ENCODE data around the gene RHOB. TPM values are rescaled to one million over a fixed set of nuclear protein-coding genes. Genes with fewer than 3 reads are reported as not detected.
A peak's percentile ranks its signal among the peaks of the same experiment; 100 is the strongest.

RHOB gene
- polyA plus RNA-seq, 3 donors, result 43.3 to 602 (median 66.3) TPM

DNA sequence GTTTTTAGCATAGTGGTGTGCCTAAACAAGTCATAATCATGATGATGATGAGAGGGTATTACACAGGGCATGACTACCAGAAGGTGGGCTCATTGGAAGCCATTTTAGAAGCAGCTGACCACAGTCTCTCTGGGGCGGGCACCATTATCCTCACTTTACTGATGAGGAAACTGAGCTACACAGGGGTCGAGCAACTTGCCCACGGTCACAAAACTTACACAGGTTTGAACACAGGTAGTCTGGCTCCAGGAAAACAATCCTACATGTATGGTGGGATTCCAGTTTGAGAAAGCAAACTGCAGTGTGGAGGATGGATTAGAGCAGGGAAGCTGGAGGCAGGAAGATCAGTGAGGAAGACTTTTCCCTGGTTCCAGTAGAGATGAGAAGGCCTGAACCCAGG lies 6.2 kb downstream of the RHOB start:
- DNase-seq, result no peak

DNA sequence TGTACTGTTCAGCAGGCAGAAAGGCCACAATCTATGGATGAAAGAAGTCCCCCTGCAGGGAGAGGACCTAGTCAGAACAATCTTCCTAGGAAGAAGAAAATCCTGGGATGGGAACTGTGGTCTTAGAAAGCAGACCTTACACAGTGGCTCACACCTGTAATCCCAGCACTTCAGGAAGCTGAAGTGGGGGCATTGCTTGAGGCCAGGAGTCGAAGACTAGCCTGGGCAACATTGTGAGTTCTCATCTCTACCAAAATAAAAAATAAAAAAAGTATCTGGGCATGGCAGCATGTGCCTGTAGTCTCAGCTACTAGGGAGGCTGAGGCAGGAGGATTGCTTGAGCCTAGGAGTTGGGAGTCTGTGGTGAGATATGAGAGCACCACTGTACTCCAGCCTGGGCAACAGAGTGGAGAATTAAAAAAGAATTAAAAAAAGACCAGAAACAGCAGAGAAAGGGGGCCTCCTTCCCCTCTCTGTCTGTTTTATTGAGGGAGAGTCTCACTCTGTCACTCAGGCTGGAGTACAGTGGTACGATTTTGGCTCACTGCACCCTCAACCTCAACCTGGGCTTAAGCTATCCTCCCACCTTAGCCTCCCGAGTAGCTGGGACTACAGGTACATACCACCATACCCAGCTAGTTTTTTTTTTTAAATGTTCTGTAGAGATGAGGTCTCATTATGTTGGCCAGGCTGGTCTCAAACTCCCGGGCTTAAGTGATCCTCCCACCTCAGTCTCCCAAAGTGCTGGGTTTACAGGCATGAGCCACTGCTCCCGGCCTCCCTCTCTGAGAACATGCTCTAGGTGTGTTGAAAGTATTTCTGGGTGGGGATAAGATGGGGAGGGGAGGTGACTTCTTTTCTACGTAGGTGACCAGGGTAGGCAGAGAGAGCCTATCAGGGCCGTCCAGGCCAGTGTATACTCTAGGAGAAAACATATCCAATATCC lies 7.4 kb downstream of the RHOB start:
- Mint-ChIP-seq H3K4me3 (no peak overlapping the region), H3K27ac (no peak overlapping the region), H3K4me1 (peaks cover 15% of the 10 kb centered on the region), H3K36me3 (peaks cover 4 to 6% of the 10 kb centered on the region in 2 donors), H3K27me3 (ENCODE audit: low read depth in 3 of 3) (peaks cover 9 to 21% (median 10%) of the 10 kb centered on the region in 3 donors), H3K9me3 (peaks cover 0 to 4% (median 0%) of the 10 kb centered on the region in 7 donors)
- no CpG with 5 or more reads among the region's 7 CpGs for WGBS (ENCODE audit: insufficient coverage)
- H4K20me1 ChIP-seq (ENCODE audit: insufficient read depth, low read length), result peaks cover 30% of the 10 kb centered on the region
- H3K9ac ChIP-seq (ENCODE audit: insufficient read depth, low read length, poor library complexity, severe bottlenecking), result no peak overlapping the region
- DNase-seq, result no peak
- H3K36me3 ChIP-seq (replicated peaks in 1 of 2; ENCODE audit: control insufficient read depth in 1 of 2, insufficient read depth in 2 of 2, low read length in 2 of 2), result no peaks in the 10 kb centered on the region
- no peak overlapping the region for H2AFZ ChIP-seq (ENCODE audit: insufficient read depth, low read depth, low read length, poor library complexity, severe bottlenecking)
- TF ChIP-seq, protein P1, sequence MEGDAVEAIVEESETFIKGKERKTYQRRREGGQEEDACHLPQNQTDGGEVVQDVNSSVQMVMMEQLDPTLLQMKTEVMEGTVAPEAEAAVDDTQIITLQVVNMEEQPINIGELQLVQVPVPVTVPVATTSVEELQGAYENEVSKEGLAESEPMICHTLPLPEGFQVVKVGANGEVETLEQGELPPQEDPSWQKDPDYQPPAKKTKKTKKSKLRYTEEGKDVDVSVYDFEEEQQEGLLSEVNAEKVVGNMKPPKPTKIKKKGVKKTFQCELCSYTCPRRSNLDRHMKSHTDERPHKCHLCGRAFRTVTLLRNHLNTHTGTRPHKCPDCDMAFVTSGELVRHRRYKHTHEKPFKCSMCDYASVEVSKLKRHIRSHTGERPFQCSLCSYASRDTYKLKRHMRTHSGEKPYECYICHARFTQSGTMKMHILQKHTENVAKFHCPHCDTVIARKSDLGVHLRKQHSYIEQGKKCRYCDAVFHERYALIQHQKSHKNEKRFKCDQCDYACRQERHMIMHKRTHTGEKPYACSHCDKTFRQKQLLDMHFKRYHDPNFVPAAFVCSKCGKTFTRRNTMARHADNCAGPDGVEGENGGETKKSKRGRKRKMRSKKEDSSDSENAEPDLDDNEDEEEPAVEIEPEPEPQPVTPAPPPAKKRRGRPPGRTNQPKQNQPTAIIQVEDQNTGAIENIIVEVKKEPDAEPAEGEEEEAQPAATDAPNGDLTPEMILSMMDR (IDR thresholded peaks at IDR 0.05), result no peak
- H3K27me3 ChIP-seq (ENCODE audit: control insufficient read depth in 2 of 2, insufficient read depth in 2 of 2, low read length in 2 of 2), result peaks cover 0 to 2% of the 10 kb centered on the region in 2 donors
- no peak overlapping the region for H3K4me2 ChIP-seq (replicated peaks; ENCODE audit: extremely low read depth, low read length, poor library complexity, severe bottlenecking)
- H3K27ac ChIP-seq (ENCODE audit: low read depth in 1 of 2, low read length in 2 of 2), result no peak overlapping the region
- peaks cover 0 to 4% of the 10 kb centered on the region in 2 donors for H3K4me1 ChIP-seq (ENCODE audit: control insufficient read depth in 1 of 2, insufficient read depth in 2 of 2, low read length in 2 of 2)
- intact Hi-C loops (cut with micrococcal nuclease), result loop anchor here in 1 of 2 donors (5.0 kb wide), 1 partner anchor 188 kb away; no protein-coding TSS in a partner anchor
- no peaks in the 10 kb centered on the region for H3K9me3 ChIP-seq (replicated peaks in 1 of 2; ENCODE audit: control insufficient read depth in 1 of 2, insufficient read depth in 1 of 2, low read length in 2 of 2)
- H3K4me3 ChIP-seq (replicated peaks in 1 of 3; ENCODE audit: low read depth in 2 of 3, low read length in 3 of 3), result no peak overlapping the region
- H3K79me2 ChIP-seq (ENCODE audit: insufficient read depth, low read length), result no peaks in the 10 kb centered on the region

More for the DNA sequence above, 6.2 kb downstream of the RHOB start:
- Histone ChIP-seq H3K4me2 (replicated peaks; ENCODE audit: extremely low read depth, low read length, poor library complexity, severe bottlenecking) (no peak overlapping the region), H4K20me1 (ENCODE audit: insufficient read depth, low read length) (peaks cover 42% of the 10 kb centered on the region), H3K36me3 (replicated peaks in 1 of 2; ENCODE audit: control insufficient read depth in 1 of 2, insufficient read depth in 2 of 2, low read length in 2 of 2) (peaks cover 0 to 5% of the 10 kb centered on the region in 2 donors), H3K4me1 (ENCODE audit: control insufficient read depth in 1 of 2, insufficient read depth in 2 of 2, low read length in 2 of 2) (peaks cover 7 to 16% of the 10 kb centered on the region in 2 donors), H3K27me3 (ENCODE audit: control insufficient read depth in 2 of 2, insufficient read depth in 2 of 2, low read length in 2 of 2) (peaks cover 0 to 2% of the 10 kb centered on the region in 2 donors), H3K9me3 (replicated peaks in 1 of 2; ENCODE audit: control insufficient read depth in 1 of 2, insufficient read depth in 1 of 2, low read length in 2 of 2) (no peaks in the 10 kb centered on the region), H3K79me2 (ENCODE audit: insufficient read depth, low read length) (peaks cover 10% of the 10 kb centered on the region), H2AFZ (ENCODE audit: insufficient read depth, low read depth, low read length, poor library complexity, severe bottlenecking) (no peak overlapping the region), H3K9ac (ENCODE audit: insufficient read depth, low read length, poor library complexity, severe bottlenecking) (no peak overlapping the region), H3K4me3 (replicated peaks in 1 of 3; ENCODE audit: low read depth in 2 of 3, low read length in 3 of 3) (no peak overlapping the region), H3K27ac (ENCODE audit: low read depth in 1 of 2, low read length in 2 of 2) (no peak overlapping the region)
- intact Hi-C loops (cut with micrococcal nuclease), result loop anchor here in 1 of 2 donors (5.0 kb wide), 1 partner anchor 189 kb away; no protein-coding TSS in a partner anchor
- Mint-ChIP-seq H3K36me3 (peaks cover 10 to 16% of the 10 kb centered on the region in 2 donors), H3K9me3 (peaks cover 0 to 4% (median 0%) of the 10 kb centered on the region in 7 donors), H3K4me3 (no peak overlapping the region), H3K27me3 (ENCODE audit: low read depth in 3 of 3) (peaks cover 8 to 27% (median 17%) of the 10 kb centered on the region in 3 donors), H3K4me1 (peaks cover 22% of the 10 kb centered on the region), H3K27ac (peak overlapping the region in 1 of 7 donors; percentile 26)
- TF ChIP-seq, protein P1 (IDR thresholded peaks at IDR 0.05), result no peak
- 100% methylated on average over 1 of the region's 3 CpGs for WGBS (ENCODE audit: insufficient coverage)
